ENCODE data around the gene CUX1. TPM values are rescaled to one million over a fixed set of nuclear protein-coding genes. Genes with fewer than 3 reads are reported as not detected.

The CUX1 gene
- total RNA-seq, 1 donor from 2014 or later = 118 TPM

GRCh38 chr7:101948650-101949049, 131.2 kb downstream of the CUX1 start:
- Mint-ChIP-seq H3K27ac (ENCODE audit: unreplicated experiment) (peak overlapping the region; percentile 33), H3K4me3 (ENCODE audit: unreplicated experiment) (no peak overlapping the region), H3K36me3 (ENCODE audit: low read depth) (no peaks in the 10 kb centered on the region), H3K4me1 (ENCODE audit: low read depth) (peaks cover 52% of the 10 kb centered on the region), H3K9me3 (ENCODE audit: low read depth) (no peaks in the 10 kb centered on the region), H3K27me3 (ENCODE audit: low read depth) (no peaks in the 10 kb centered on the region)
- no peak for DNase-seq (ENCODE audit: low spot score)
- TF ChIP-seq CTCF (IDR thresholded peaks at IDR 0.05) = no peak

GRCh38 chr7:101950450-101951119, 133.2 kb downstream of the CUX1 start:
- peaks cover 57% of the 10 kb centered on the region for H3K4me1 Mint-ChIP-seq (ENCODE audit: low read depth)
- H3K9me3 Mint-ChIP-seq (ENCODE audit: low read depth) = no peaks in the 10 kb centered on the region
- H3K27me3 Mint-ChIP-seq (ENCODE audit: low read depth) = no peaks in the 10 kb centered on the region
- no peaks in the 10 kb centered on the region for H3K36me3 Mint-ChIP-seq (ENCODE audit: low read depth)
- peak overlapping the region; percentile 80 for H3K27ac Mint-ChIP-seq (ENCODE audit: unreplicated experiment)
- no peak for DNase-seq (ENCODE audit: low spot score)
- peak; percentile 71 for TF ChIP-seq CTCF (IDR thresholded peaks at IDR 0.05)
- H3K4me3 Mint-ChIP-seq (ENCODE audit: unreplicated experiment) = no peak overlapping the region

GRCh38 chr7:101951757-101952156, 134.3 kb downstream of the CUX1 start:
- H3K27me3 Mint-ChIP-seq (ENCODE audit: low read depth) = no peaks in the 10 kb centered on the region
- no peak for TF ChIP-seq CTCF (IDR thresholded peaks at IDR 0.05)

GRCh38 chr7:101952355-101953247, 135.2 kb downstream of the CUX1 start:
- H3K36me3 Mint-ChIP-seq (ENCODE audit: low read depth) = no peaks in the 10 kb centered on the region
- no peaks in the 10 kb centered on the region for H3K27me3 Mint-ChIP-seq (ENCODE audit: low read depth)
- peaks cover 41% of the 10 kb centered on the region for H3K4me1 Mint-ChIP-seq (ENCODE audit: low read depth)
- H3K27ac Mint-ChIP-seq (ENCODE audit: unreplicated experiment) = peak overlapping the region; percentile 84
- no peak for TF ChIP-seq CTCF (IDR thresholded peaks at IDR 0.05)
- H3K4me3 Mint-ChIP-seq (ENCODE audit: unreplicated experiment) = no peak overlapping the region
- no peak for DNase-seq (ENCODE audit: low spot score)
- H3K9me3 Mint-ChIP-seq (ENCODE audit: low read depth) = no peaks in the 10 kb centered on the region

More at GRCh38 chr7:101951757-101952156, 134.3 kb downstream of the CUX1 start:
- Mint-ChIP-seq H3K9me3 (ENCODE audit: low read depth) (no peaks in the 10 kb centered on the region), H3K36me3 (ENCODE audit: low read depth) (no peaks in the 10 kb centered on the region), H3K4me3 (ENCODE audit: unreplicated experiment) (no peak overlapping the region), H3K27ac (ENCODE audit: unreplicated experiment) (no peak overlapping the region), H3K4me1 (ENCODE audit: low read depth) (peaks cover 49% of the 10 kb centered on the region)
- DNase-seq (ENCODE audit: low spot score) = no peak

- H3K4me1 Mint-ChIP-seq (ENCODE audit: low read depth) = peaks cover 34% of the 10 kb centered on the region
- no peak for DNase-seq (ENCODE audit: low spot score)
Measured at GRCh38 chr7:101953248-101953819, 135.9 kb downstream of the CUX1 start.

More at GRCh38 chr7:101953248-101953819, 135.9 kb downstream of the CUX1 start:
- no peak for TF ChIP-seq CTCF (IDR thresholded peaks at IDR 0.05)
- peak overlapping the region; percentile 84 for H3K27ac Mint-ChIP-seq (ENCODE audit: unreplicated experiment)
- no peaks in the 10 kb centered on the region for H3K36me3 Mint-ChIP-seq (ENCODE audit: low read depth)
- H3K4me3 Mint-ChIP-seq (ENCODE audit: unreplicated experiment) = no peak overlapping the region
- H3K27me3 Mint-ChIP-seq (ENCODE audit: low read depth) = no peaks in the 10 kb centered on the region
- no peaks in the 10 kb centered on the region for H3K9me3 Mint-ChIP-seq (ENCODE audit: low read depth)
